GM12892 (cell line): ENCODE measurements around the gene BOLA3.

ENCODE experiments used
- POLR2A ChIP-seq: IDR thresholded peaks from 2 replicates; pipeline ENCODE4 v1.6.1; 2011; ENCODE audit warnings: low read depth, low read length, control low read depth
- POLR2AphosphoS5 ChIP-seq: IDR thresholded peaks from 2 replicates; pipeline ENCODE4 v1.6.1; 2011; ENCODE audit warnings: low read depth, low read length, control low read depth

- TF ChIP-seq POLR2A, result peak; percentile 93
- peak; percentile 92 for TF ChIP-seq POLR2AphosphoS5
These were observed 30.7 kb upstream of the BOLA3 start, which contains the start of gene MOB1A for GRCh38 chr2:74178211-74179062.
